Hepatocyte (in vitro differentiated cells): ENCODE data around the gene TTC31.

ENCODE experiments used
- EZH2 ChIP-seq: fragments of 200-600 bp; sonication (generic); IDR thresholded peaks from 2 replicates; pipeline ENCODE4 v1.6.1; 2016; ENCODE audit warnings: antibody characterized with exemption, mild to moderate bottlenecking, borderline replicate concordance
- EZH2phosphoT487 ChIP-seq: fragments of 200-600 bp; sonication (generic); IDR thresholded peaks from one replicate; pipeline ENCODE4 v1.6.1; 2018; ENCODE audit warnings: antibody characterized with exemption, mild to moderate bottlenecking, low read depth, moderate library complexity; ENCODE audit not compliant: unreplicated experiment, severe bottlenecking
- TF ChIP-seq, protein P1 (sequence below): fragments of 200-600 bp; sonication (generic); IDR thresholded peaks from 2 replicates; pipeline ENCODE4 v1.5.1; 2016; ENCODE audit warnings: antibody characterized with exemption, mild to moderate bottlenecking; ENCODE audit not compliant: poor library complexity

GRCh38 chr2:74524955-74525716 is 42.3 kb downstream of the TTC31 start:
- TF ChIP-seq, protein P1, sequence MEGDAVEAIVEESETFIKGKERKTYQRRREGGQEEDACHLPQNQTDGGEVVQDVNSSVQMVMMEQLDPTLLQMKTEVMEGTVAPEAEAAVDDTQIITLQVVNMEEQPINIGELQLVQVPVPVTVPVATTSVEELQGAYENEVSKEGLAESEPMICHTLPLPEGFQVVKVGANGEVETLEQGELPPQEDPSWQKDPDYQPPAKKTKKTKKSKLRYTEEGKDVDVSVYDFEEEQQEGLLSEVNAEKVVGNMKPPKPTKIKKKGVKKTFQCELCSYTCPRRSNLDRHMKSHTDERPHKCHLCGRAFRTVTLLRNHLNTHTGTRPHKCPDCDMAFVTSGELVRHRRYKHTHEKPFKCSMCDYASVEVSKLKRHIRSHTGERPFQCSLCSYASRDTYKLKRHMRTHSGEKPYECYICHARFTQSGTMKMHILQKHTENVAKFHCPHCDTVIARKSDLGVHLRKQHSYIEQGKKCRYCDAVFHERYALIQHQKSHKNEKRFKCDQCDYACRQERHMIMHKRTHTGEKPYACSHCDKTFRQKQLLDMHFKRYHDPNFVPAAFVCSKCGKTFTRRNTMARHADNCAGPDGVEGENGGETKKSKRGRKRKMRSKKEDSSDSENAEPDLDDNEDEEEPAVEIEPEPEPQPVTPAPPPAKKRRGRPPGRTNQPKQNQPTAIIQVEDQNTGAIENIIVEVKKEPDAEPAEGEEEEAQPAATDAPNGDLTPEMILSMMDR = no peak
- no peak for TF ChIP-seq EZH2
- TF ChIP-seq EZH2phosphoT487 = no peak
